ENCODE results near the gene KCNG2.

GRCh38 chr18:79944126-79944731 lies 146.5 kb downstream of the KCNG2 start:
- TF ChIP-seq POLR2A (IDR thresholded peaks at IDR 0.05; ENCODE audit: low read depth) (no peak), CTCF (IDR thresholded peaks at IDR 0.05) (no peak)
